Mesendoderm (in vitro differentiated cells): ENCODE data around the gene TYW1.
A peak's percentile ranks its signal among the peaks of the same experiment; 100 is the strongest.
"Not testable (repeated sequence)": the region's sequence is repeated elsewhere in the genome, so short reads cannot be mapped to it uniquely, and the experiment has no call there.

Experiments used
- DNase-seq: peaks from one replicate; pipeline ENCODE4 v3.0.0; 2013
- H2AK5ac ChIP-seq: 2 replicates; pipeline ENCODE4 v1.6.1; 2013; ENCODE audit warnings: low read length, inconsistent platforms
- H2BK120ac ChIP-seq: 2 replicates; pipeline ENCODE4 v1.6.1; 2013; ENCODE audit warnings: low read depth, mild to moderate bottlenecking, low read length, moderate library complexity, mixed read lengths
- H2BK15ac ChIP-seq: replicated peaks from 2 replicates; pipeline ENCODE4 v1.6.1; 2013; ENCODE audit warnings: low read depth, mild to moderate bottlenecking, moderate library complexity
- H2BK5ac ChIP-seq: 2 replicates; pipeline ENCODE4 v1.6.1; 2013; ENCODE audit warnings: low read length, inconsistent platforms
- H3K18ac ChIP-seq: 2 replicates; pipeline ENCODE4 v1.6.1; 2013; ENCODE audit warnings: mild to moderate bottlenecking, low read length, mixed read lengths
- H3K23ac ChIP-seq: one replicate; pipeline ENCODE4 v1.6.1; 2013; ENCODE audit warnings: low read length
- H3K27ac ChIP-seq: 2 replicates; pipeline ENCODE4 v1.5.1; 2013; ENCODE audit warnings: low read depth, mild to moderate bottlenecking, inconsistent platforms, low read length, moderate library complexity
- H3K27me3 ChIP-seq: 2 replicates; pipeline ENCODE4 v1.6.1; 2013; ENCODE audit warnings: low read length, control low read depth, mild to moderate bottlenecking, inconsistent platforms; ENCODE audit not compliant: insufficient read depth, poor library complexity
- H3K36me3 ChIP-seq: 2 replicates; pipeline ENCODE4 v1.6.1; 2013; ENCODE audit warnings: low read length, inconsistent platforms; ENCODE audit not compliant: control insufficient read depth, insufficient read depth
- H3K4ac ChIP-seq: one replicate; pipeline ENCODE4 v1.6.1; 2013; ENCODE audit warnings: low read depth, mild to moderate bottlenecking, low read length, moderate library complexity
- H3K4me1 ChIP-seq: 2 replicates; pipeline ENCODE4 v1.6.1; 2013; ENCODE audit warnings: low read depth, low read length, inconsistent platforms; ENCODE audit not compliant: control insufficient read depth
- H3K4me2 ChIP-seq: 2 replicates; pipeline ENCODE4 v1.6.1; 2013; ENCODE audit warnings: low read length
- H3K4me3 ChIP-seq: 2 replicates; pipeline ENCODE4 v1.5.1; 2013; ENCODE audit warnings: mild to moderate bottlenecking, low read length
- H3K56ac ChIP-seq: one replicate; pipeline ENCODE4 v1.6.1; 2013; ENCODE audit warnings: low read length
- H3K79me1 ChIP-seq: 2 replicates; pipeline ENCODE4 v1.6.1; 2013; ENCODE audit warnings: low read length, inconsistent platforms
- H3K79me2 ChIP-seq: 2 replicates; pipeline ENCODE4 v1.6.1; 2013; ENCODE audit warnings: mild to moderate bottlenecking, low read length; ENCODE audit not compliant: control insufficient read depth, insufficient read depth
- H3K9ac ChIP-seq: 2 replicates; pipeline ENCODE4 v1.6.1; 2013; ENCODE audit warnings: low read length, inconsistent platforms
- H4K5ac ChIP-seq: one replicate; pipeline ENCODE4 v1.6.1; 2013; ENCODE audit warnings: low read length
- H4K8ac ChIP-seq: one replicate; pipeline ENCODE4 v1.6.1; 2013; ENCODE audit warnings: low read depth, mild to moderate bottlenecking, control low read depth, low read length, moderate library complexity
- WGBS: extraction: QIAGEN DNeasy Blood & Tissue Kit; methylation state at CpG from one replicate; pipeline ENCODE4 v1.1.7; 2013; ENCODE audit warnings: low lambda C conversion rate, missing lambda C conversion rate; ENCODE audit not compliant: insufficient coverage; ENCODE audit errors: extremely low coverage; 5-methylcytosine and 5-hydroxymethylcytosine counted together

Gene TYW1

DNA sequence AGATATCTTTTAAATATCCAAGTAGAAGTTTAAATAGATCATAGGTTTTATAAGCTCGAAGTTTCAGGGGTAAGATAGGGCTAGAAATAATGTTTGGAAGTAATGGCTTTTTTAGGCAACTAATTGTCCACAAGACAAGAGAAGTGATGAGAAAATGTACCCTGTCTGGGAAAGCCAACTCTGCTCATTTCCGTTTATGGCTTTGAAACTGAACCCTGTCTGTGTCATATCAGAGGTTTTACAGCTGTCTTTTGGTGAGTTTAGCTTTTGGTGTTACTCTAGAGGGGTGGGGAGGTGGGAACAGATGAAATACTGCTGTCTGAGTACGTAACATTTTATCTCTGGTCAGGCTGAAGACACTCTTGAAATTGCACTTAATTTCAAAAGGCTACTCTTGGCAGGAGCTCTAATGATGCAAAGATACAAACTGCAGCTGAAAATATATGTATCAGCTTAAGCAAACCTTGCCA lies 189.1 kb downstream of the TYW1 start:
- H3K27ac ChIP-seq, H3K4ac ChIP-seq, H2BK5ac ChIP-seq, DNase-seq, H3K36me3 ChIP-seq, H3K18ac ChIP-seq, H4K5ac ChIP-seq, H3K56ac ChIP-seq, H4K8ac ChIP-seq, H3K79me1 ChIP-seq, H3K4me3 ChIP-seq, H3K4me2 ChIP-seq, H3K9ac ChIP-seq, H3K27me3 ChIP-seq, H2AK5ac ChIP-seq, H2BK120ac ChIP-seq, H3K23ac ChIP-seq, H2BK15ac ChIP-seq, H3K4me1 ChIP-seq, H3K79me2 ChIP-seq: not testable (repeated sequence)
- no CpG with 5 or more reads among the region's 3 CpGs for WGBS

- H2BK15ac ChIP-seq, H3K4me3 ChIP-seq, H4K8ac ChIP-seq, H3K4ac ChIP-seq, H3K18ac ChIP-seq, H3K36me3 ChIP-seq, H3K79me1 ChIP-seq, H3K4me1 ChIP-seq, DNase-seq, H3K27ac ChIP-seq, H3K79me2 ChIP-seq, H3K27me3 ChIP-seq, H2BK120ac ChIP-seq, H4K5ac ChIP-seq, H3K4me2 ChIP-seq: not testable (repeated sequence)
- H3K23ac ChIP-seq, result peak overlapping the region; percentile 98
- H2AK5ac ChIP-seq, result peak overlapping the region; percentile 92
- peak overlapping the region; percentile 38 for H3K9ac ChIP-seq
- WGBS, result no CpG with 5 or more reads among the region's 8 CpGs
- H3K56ac ChIP-seq, result peak overlapping the region; percentile 70
- H2BK5ac ChIP-seq, result peak overlapping the region; percentile 89
Measured at GRCh38 chr7:67189160-67189559, 192.5 kb downstream of the TYW1 start.

GRCh38 chr7:67189801-67190465 lies 193.3 kb downstream of the TYW1 start:
- not testable (repeated sequence) for H3K79me1 ChIP-seq, H3K79me2 ChIP-seq, H3K4me1 ChIP-seq, H3K9ac ChIP-seq, H2BK5ac ChIP-seq, H3K27me3 ChIP-seq, H3K18ac ChIP-seq, H4K8ac ChIP-seq, H3K4me2 ChIP-seq, H3K4ac ChIP-seq, H3K23ac ChIP-seq, H3K27ac ChIP-seq, H2BK120ac ChIP-seq, H3K36me3 ChIP-seq, H3K4me3 ChIP-seq, H4K5ac ChIP-seq, H2AK5ac ChIP-seq, H2BK15ac ChIP-seq, H3K56ac ChIP-seq
- DNase-seq, result peak; percentile 8
- WGBS, result no CpG with 5 or more reads among the region's 4 CpGs

GRCh38 chr7:67191002-67191720 lies 194.5 kb downstream of the TYW1 start:
- not testable (repeated sequence) for H3K23ac ChIP-seq, H3K27ac ChIP-seq, H3K79me2 ChIP-seq, H3K4me2 ChIP-seq, H3K27me3 ChIP-seq, H2BK15ac ChIP-seq, H3K79me1 ChIP-seq, H3K36me3 ChIP-seq, H2AK5ac ChIP-seq, H3K4me1 ChIP-seq, H2BK120ac ChIP-seq, H4K8ac ChIP-seq, H3K18ac ChIP-seq, H3K4ac ChIP-seq, DNase-seq, H2BK5ac ChIP-seq, H3K4me3 ChIP-seq, H3K9ac ChIP-seq, H4K5ac ChIP-seq, H3K56ac ChIP-seq
- no CpG with 5 or more reads among the region's 5 CpGs for WGBS

- DNase-seq, H2BK5ac ChIP-seq, H3K4me3 ChIP-seq, H2BK15ac ChIP-seq, H3K9ac ChIP-seq, H3K27me3 ChIP-seq, H3K4ac ChIP-seq, H3K4me1 ChIP-seq, H4K8ac ChIP-seq, H4K5ac ChIP-seq, H3K23ac ChIP-seq, H3K79me1 ChIP-seq, H3K79me2 ChIP-seq, H2AK5ac ChIP-seq, H3K4me2 ChIP-seq, H3K18ac ChIP-seq, H3K36me3 ChIP-seq, H2BK120ac ChIP-seq, H3K56ac ChIP-seq, H3K27ac ChIP-seq: not testable (repeated sequence)
- no CpG with 5 or more reads among the region's 5 CpGs for WGBS
Measured at GRCh38 chr7:67192123-67192702, 195.6 kb downstream of the TYW1 start.
